Measurements from ENCODE around the gene CPZ. TPM values are rescaled to one million over a fixed set of nuclear protein-coding genes. Genes with fewer than 3 reads are reported as not detected.
A peak's percentile ranks its signal among the peaks of the same experiment; 100 is the strongest.

The CPZ gene
- total RNA-seq, 2 donors from 2014 or later: 1.0 to 2.9 TPM

- ATAC-seq (no peak), DNase-seq (peak in 1 of 2 donors; percentile 1)
- intact Hi-C loops (cut with DNase I, micrococcal nuclease): no loop called here
Measured at GRCh38 chr4:8655411-8656184, 63.0 kb downstream of the CPZ start.

- intact Hi-C loops (cut with DNase I, micrococcal nuclease): no loop called here
- no peak for ATAC-seq
- peak in 1 of 2 donors; percentile 12 for DNase-seq
Measured at GRCh38 chr4:8656185-8656517, 63.6 kb downstream of the CPZ start.

GRCh38 chr4:8656711-8657380, 64.3 kb downstream of the CPZ start:
- DNase-seq: no peak

GRCh38 chr4:8657381-8658088, 65.0 kb downstream of the CPZ start:
- intact Hi-C loops (cut with DNase I, micrococcal nuclease): no loop called here
- no peak for ATAC-seq
- DNase-seq: peak in 1 of 2 donors; percentile 8

More at GRCh38 chr4:8656711-8657380, 64.3 kb downstream of the CPZ start:
- intact Hi-C loops (cut with DNase I, micrococcal nuclease): no loop called here
- ATAC-seq: no peak

GRCh38 chr4:8662776-8663175, 70.2 kb downstream of the CPZ start:
- ATAC-seq: no peak
- intact Hi-C loops (cut with DNase I, micrococcal nuclease): no loop called here
- DNase-seq: no peak

- intact Hi-C loops (cut with DNase I, micrococcal nuclease): no loop called here
- ATAC-seq: no peak
- no peak for DNase-seq
Measured at GRCh38 chr4:8664031-8664805, 71.7 kb downstream of the CPZ start.

GRCh38 chr4:8664976-8665375, 72.4 kb downstream of the CPZ start:
- intact Hi-C loops (cut with DNase I, micrococcal nuclease): no loop called here
- ATAC-seq (no peak), DNase-seq (no peak)

GRCh38 chr4:8665406-8666360, 73.1 kb downstream of the CPZ start:
- ATAC-seq (no peak), DNase-seq (no peak)
- intact Hi-C loops (cut with DNase I, micrococcal nuclease): no loop called here

GRCh38 chr4:8666581-8666980, 74.0 kb downstream of the CPZ start:
- intact Hi-C loops (cut with DNase I, micrococcal nuclease): no loop called here
- ATAC-seq (no peak), DNase-seq (no peak)

Other genes with a start within 250 kb of the CPZ start
- 10 to 100 TPM; 25.9 to 29.7 TPM for gene ACOX3, start 152.0 kb upstream of the CPZ start, total RNA-seq
- gene TRMT44, start 152.0 kb upstream of the CPZ start, total RNA-seq: 10 to 100 TPM; 14.3 to 16.4 TPM
- under 1 TPM in 1 of 2 donors, not detected in 1; 0.14 TPM for gene GPR78, start 12.4 kb upstream of the CPZ start, total RNA-seq

Measured in left colon (tissue), 2 donors.